Measurements from ENCODE around the gene LCE2A.
"Not testable (repeated sequence)": the region's sequence is repeated elsewhere in the genome, so short reads cannot be mapped to it uniquely, and the experiment has no call there.

The LCE2A gene

DNA sequence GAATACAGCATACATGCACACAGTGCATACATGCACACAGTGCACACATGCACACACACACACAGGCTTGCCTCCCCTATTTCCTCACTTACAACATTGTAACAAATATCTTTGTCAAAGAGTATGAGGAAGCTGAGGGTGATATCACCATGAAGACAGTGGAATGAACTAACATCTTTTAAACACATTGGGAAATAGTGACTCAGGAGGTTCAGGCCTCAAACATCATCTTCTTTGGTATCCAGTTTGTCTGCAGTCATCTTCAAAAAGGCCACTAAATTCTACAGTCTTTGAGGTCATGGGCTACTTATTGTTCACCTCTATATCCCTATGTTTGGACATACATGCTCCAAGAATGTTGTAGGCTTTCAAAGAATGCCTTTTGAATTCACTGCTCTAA, 14.3 kb upstream of the LCE2A start:
- peaks cover 0 to 12% of the 10 kb centered on the region in 2 donors for H3K9me3 ChIP-seq (replicated peaks in 1 of 2; ENCODE audit: control insufficient read depth in 2 of 2, insufficient read depth in 1 of 2, low read depth in 1 of 2, low read length in 2 of 2)
- no peak overlapping the region for H2BK12ac ChIP-seq (ENCODE audit: low read length)
- no peaks in the 10 kb centered on the region for H3K4me1 ChIP-seq (ENCODE audit: control insufficient read depth in 2 of 2, insufficient read depth in 1 of 2, low read depth in 1 of 2, low read length in 2 of 2)
- no peaks in the 10 kb centered on the region for H3K36me3 ChIP-seq (replicated peaks in 1 of 2; ENCODE audit: control insufficient read depth in 2 of 2, insufficient read depth in 2 of 2, low read length in 2 of 2)
- no peak overlapping the region for H2BK5ac ChIP-seq (ENCODE audit: low read length)
- H4K8ac ChIP-seq (ENCODE audit: low read depth, low read length) = no peak overlapping the region
- DNase-seq (ENCODE audit: low spot score) = no peak
- H2AK5ac ChIP-seq (ENCODE audit: low read depth, low read length) = no peak overlapping the region
- H3K27ac ChIP-seq (replicated peaks; ENCODE audit: low read length) = no peak overlapping the region
- no peak overlapping the region for H3K4me3 ChIP-seq (ENCODE audit: low read length in 2 of 2)
- H2BK15ac ChIP-seq (ENCODE audit: low read length) = no peak overlapping the region
- no peak overlapping the region for H3K23ac ChIP-seq (ENCODE audit: low read depth, low read length, poor library complexity)
- H4K91ac ChIP-seq (ENCODE audit: low read depth, low read length, poor library complexity) = no peak overlapping the region
- H2BK120ac ChIP-seq (ENCODE audit: low read depth, low read length) = no peak overlapping the region
- H3K18ac ChIP-seq (ENCODE audit: low read length) = no peak overlapping the region
- H2AFZ ChIP-seq (ENCODE audit: low read length) = no peak overlapping the region
- H3K4me2 ChIP-seq (ENCODE audit: insufficient read depth, low read length, poor library complexity, severe bottlenecking) = no peak overlapping the region
- no peak overlapping the region for H3K14ac ChIP-seq (ENCODE audit: low read length)
- no peak overlapping the region for H3K4ac ChIP-seq (ENCODE audit: low read length)
- no peaks in the 10 kb centered on the region for H3K79me1 ChIP-seq (ENCODE audit: low read depth, low read length)
- no peak overlapping the region for H3K9ac ChIP-seq (ENCODE audit: low read depth, low read length, poor library complexity)
- peaks cover 0 to under 1% (median 0%) of the 10 kb centered on the region in 3 experiments for H3K27me3 ChIP-seq (ENCODE audit: control insufficient read depth in 3 of 3, insufficient read depth in 3 of 3, low read depth in 1 of 3, low read length in 3 of 3)

DNA sequence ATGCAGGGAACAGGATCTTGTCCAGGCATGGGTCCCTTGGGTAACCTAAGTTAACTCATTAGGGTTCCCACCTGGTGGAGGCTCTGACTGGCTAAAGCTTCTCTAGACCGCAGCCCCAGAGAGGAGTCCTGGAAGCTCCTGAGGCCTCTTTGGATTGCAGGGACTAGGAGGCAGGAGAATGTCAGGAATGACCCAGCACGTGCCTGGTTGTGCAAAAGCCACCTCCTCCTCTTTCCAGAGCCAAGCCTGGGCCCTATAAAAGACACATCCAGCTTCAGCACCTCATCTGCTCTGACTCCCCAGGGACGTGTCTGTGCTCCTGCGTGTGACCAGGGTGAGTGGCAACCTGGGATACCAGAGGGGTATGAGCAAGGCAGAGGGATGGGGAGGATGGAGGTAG, 12.3 kb upstream of the LCE2A start, which contains the start of gene LCE2B:
Gene LCE2B (plus strand): TSS at position 301 of the 400 bp plus-strand sequence. CDS start 721 bp downstream, outside the sequence.
- not testable (repeated sequence) for DNase-seq (ENCODE audit: low spot score); H2BK12ac ChIP-seq (ENCODE audit: low read length); H3K4me1 ChIP-seq (ENCODE audit: control insufficient read depth in 2 of 2, insufficient read depth in 1 of 2, low read depth in 1 of 2, low read length in 2 of 2); H3K9ac ChIP-seq (ENCODE audit: low read depth, low read length, poor library complexity); H3K18ac ChIP-seq (ENCODE audit: low read length); H3K36me3 ChIP-seq (replicated peaks in 1 of 2; ENCODE audit: control insufficient read depth in 2 of 2, insufficient read depth in 2 of 2, low read length in 2 of 2); H4K91ac ChIP-seq (ENCODE audit: low read depth, low read length, poor library complexity); H3K27me3 ChIP-seq (ENCODE audit: control insufficient read depth in 3 of 3, insufficient read depth in 3 of 3, low read depth in 1 of 3, low read length in 3 of 3); H3K9me3 ChIP-seq (replicated peaks in 1 of 2; ENCODE audit: control insufficient read depth in 2 of 2, insufficient read depth in 1 of 2, low read depth in 1 of 2, low read length in 2 of 2); H2AFZ ChIP-seq (ENCODE audit: low read length); H2AK5ac ChIP-seq (ENCODE audit: low read depth, low read length); H3K14ac ChIP-seq (ENCODE audit: low read length); H4K8ac ChIP-seq (ENCODE audit: low read depth, low read length); H3K4ac ChIP-seq (ENCODE audit: low read length); H2BK15ac ChIP-seq (ENCODE audit: low read length); H3K23ac ChIP-seq (ENCODE audit: low read depth, low read length, poor library complexity); H3K4me3 ChIP-seq (ENCODE audit: low read length in 2 of 2); H3K4me2 ChIP-seq (ENCODE audit: insufficient read depth, low read length, poor library complexity, severe bottlenecking); H2BK120ac ChIP-seq (ENCODE audit: low read depth, low read length); H3K79me1 ChIP-seq (ENCODE audit: low read depth, low read length); H2BK5ac ChIP-seq (ENCODE audit: low read length); H3K27ac ChIP-seq (replicated peaks; ENCODE audit: low read length)
- WGBS, 2 donors (ENCODE audit: extremely low coverage in 2 of 2, insufficient read length in 2 of 2, insufficient replicate concordance in 1 of 2) = no CpG with 5 or more reads among the region's 4 CpGs

DNA sequence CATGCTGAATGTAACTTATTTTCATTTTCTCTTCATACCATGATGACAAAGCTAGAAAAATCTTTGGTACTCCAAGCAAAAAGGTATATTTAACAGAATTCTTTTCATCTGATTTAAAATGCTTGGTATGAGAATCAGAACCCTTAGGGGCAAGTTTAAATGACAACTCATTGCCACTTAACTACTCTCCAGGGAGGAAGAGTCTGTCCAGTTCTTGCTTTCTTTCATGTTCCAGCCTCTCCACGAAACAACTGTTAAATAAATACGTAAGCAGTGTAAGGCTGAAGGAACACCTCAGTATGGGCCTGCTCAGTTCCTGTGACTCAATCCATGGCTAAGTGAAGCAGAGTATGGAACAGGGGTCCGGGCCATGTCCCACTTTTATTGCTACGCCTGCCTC, 1.6 kb downstream of the LCE2A start:
- no peak overlapping the region for H3K4me2 ChIP-seq (ENCODE audit: insufficient read depth, low read length, poor library complexity, severe bottlenecking)
- no peaks in the 10 kb centered on the region for H3K36me3 ChIP-seq (replicated peaks in 1 of 2; ENCODE audit: control insufficient read depth in 2 of 2, insufficient read depth in 2 of 2, low read length in 2 of 2)
- no peak overlapping the region for H4K8ac ChIP-seq (ENCODE audit: low read depth, low read length)
- no peak overlapping the region for H3K9ac ChIP-seq (ENCODE audit: low read depth, low read length, poor library complexity)
- no peak overlapping the region for H2BK15ac ChIP-seq (ENCODE audit: low read length)
- H2BK120ac ChIP-seq (ENCODE audit: low read depth, low read length) = no peak overlapping the region
- H3K14ac ChIP-seq (ENCODE audit: low read length) = no peak overlapping the region
- no peak overlapping the region for H2BK12ac ChIP-seq (ENCODE audit: low read length)
- no peak overlapping the region for H2AK5ac ChIP-seq (ENCODE audit: low read depth, low read length)
- H2BK5ac ChIP-seq (ENCODE audit: low read length) = no peak overlapping the region
- H3K4me3 ChIP-seq (ENCODE audit: low read length in 2 of 2) = no peak overlapping the region
- WGBS, 2 donors (ENCODE audit: extremely low coverage in 2 of 2, insufficient read length in 2 of 2, insufficient replicate concordance in 1 of 2) = no CpG with 5 or more reads among the region's 4 CpGs
- DNase-seq (ENCODE audit: low spot score) = no peak
- H3K18ac ChIP-seq (ENCODE audit: low read length) = no peak overlapping the region
- H3K4ac ChIP-seq (ENCODE audit: low read length) = no peak overlapping the region
- no peak overlapping the region for H2AFZ ChIP-seq (ENCODE audit: low read length)
- H3K27ac ChIP-seq (replicated peaks; ENCODE audit: low read length) = no peak overlapping the region
- no peak overlapping the region for H4K91ac ChIP-seq (ENCODE audit: low read depth, low read length, poor library complexity)
- H3K79me1 ChIP-seq (ENCODE audit: low read depth, low read length) = no peaks in the 10 kb centered on the region
- no peak overlapping the region for H3K23ac ChIP-seq (ENCODE audit: low read depth, low read length, poor library complexity)
- no peaks in the 10 kb centered on the region for H3K27me3 ChIP-seq (ENCODE audit: control insufficient read depth in 3 of 3, insufficient read depth in 3 of 3, low read depth in 1 of 3, low read length in 3 of 3)
- H3K9me3 ChIP-seq (replicated peaks in 1 of 2; ENCODE audit: control insufficient read depth in 2 of 2, insufficient read depth in 1 of 2, low read depth in 1 of 2, low read length in 2 of 2) = peaks cover 0 to 14% of the 10 kb centered on the region in 2 donors
- no peaks in the 10 kb centered on the region for H3K4me1 ChIP-seq (ENCODE audit: control insufficient read depth in 2 of 2, insufficient read depth in 1 of 2, low read depth in 1 of 2, low read length in 2 of 2)

DNA sequence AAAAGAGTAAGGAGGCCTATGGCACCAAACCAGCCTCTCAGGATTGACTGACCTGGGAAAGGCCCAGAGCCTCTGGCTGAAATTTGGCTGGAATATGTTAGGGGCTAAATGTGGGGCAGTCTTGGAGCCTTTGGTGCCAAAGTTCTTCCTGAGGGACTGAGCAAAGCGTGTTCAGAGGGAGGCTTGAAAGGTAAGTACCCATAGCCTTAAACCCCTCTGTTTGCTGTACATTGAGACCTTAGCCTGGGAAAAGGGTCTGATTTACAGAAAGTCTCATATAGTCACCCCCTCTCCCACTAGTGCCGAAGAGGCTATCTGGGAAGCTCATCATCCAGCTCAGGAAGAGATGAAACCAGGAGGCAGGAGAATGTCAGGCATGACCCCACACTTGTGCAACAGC, 9.7 kb downstream of the LCE2A start, which contains the start of gene LCE4A:
Gene LCE4A (plus strand): TSS at position 301 of the 400 bp plus-strand sequence. CDS start 916 bp downstream, outside the sequence.
- Histone ChIP-seq H3K14ac (ENCODE audit: low read length) (no peak within 1 kb of the TSS), H3K9me3 (replicated peaks in 1 of 2; ENCODE audit: control insufficient read depth in 2 of 2, insufficient read depth in 1 of 2, low read depth in 1 of 2, low read length in 2 of 2) (peaks cover 0 to 33% of the 10 kb centered on the region in 2 donors), H4K91ac (ENCODE audit: low read depth, low read length, poor library complexity) (no peak within 1 kb of the TSS), H3K4me2 (ENCODE audit: insufficient read depth, low read length, poor library complexity, severe bottlenecking) (no peak within 1 kb of the TSS), H3K27ac (replicated peaks; ENCODE audit: low read length) (no peak within 1 kb of the TSS), H3K4me1 (ENCODE audit: control insufficient read depth in 2 of 2, insufficient read depth in 1 of 2, low read depth in 1 of 2, low read length in 2 of 2) (no peaks in the 10 kb centered on the region), H2BK120ac (ENCODE audit: low read depth, low read length) (no peak within 1 kb of the TSS), H2BK5ac (ENCODE audit: low read length) (no peak within 1 kb of the TSS), H3K23ac (ENCODE audit: low read depth, low read length, poor library complexity) (no peak within 1 kb of the TSS), H2AFZ (ENCODE audit: low read length) (no peak within 1 kb of the TSS), H2BK15ac (ENCODE audit: low read length) (no peak within 1 kb of the TSS), H3K4me3 (ENCODE audit: low read length in 2 of 2) (no peak within 1 kb of the TSS), H2BK12ac (ENCODE audit: low read length) (no peak within 1 kb of the TSS), H2AK5ac (ENCODE audit: low read depth, low read length) (no peak within 1 kb of the TSS), H3K79me1 (ENCODE audit: low read depth, low read length) (no peaks in the 10 kb centered on the region), H3K27me3 (ENCODE audit: control insufficient read depth in 3 of 3, insufficient read depth in 3 of 3, low read depth in 1 of 3, low read length in 3 of 3) (peaks cover 0 to 1% (median 0%) of the 10 kb centered on the region in 3 experiments), H4K8ac (ENCODE audit: low read depth, low read length) (no peak within 1 kb of the TSS), H3K4ac (ENCODE audit: low read length) (no peak within 1 kb of the TSS), H3K9ac (ENCODE audit: low read depth, low read length, poor library complexity) (no peak within 1 kb of the TSS), H3K36me3 (replicated peaks in 1 of 2; ENCODE audit: control insufficient read depth in 2 of 2, insufficient read depth in 2 of 2, low read length in 2 of 2) (no peaks in the 10 kb centered on the region), H3K18ac (ENCODE audit: low read length) (no peak within 1 kb of the TSS)
- no peak for DNase-seq (ENCODE audit: low spot score)
- whole genome bisulfite sequencing, 2 donors (ENCODE audit: extremely low coverage in 2 of 2, insufficient read length in 2 of 2, insufficient replicate concordance in 1 of 2) = no CpG with 5 or more reads among the region's 2 CpGs

Data from neuronal stem cell (in vitro differentiated cells).